Stimulated activated CD8-positive, alpha-beta memory T cell treated with anti-CD3 and anti-CD28 coated beads, Interleukin-15, amount 100 ng/mL, for 48 hours (primary cell): Measurements from ENCODE around the gene MPL.

Experiments used
- DNase-seq, 2 donors: peaks; one replicate each; pipeline ENCODE4 v3.0.0-alpha.2; 2020; ENCODE audit warnings: low read depth in 2 of 2

Gene MPL

GRCh38 chr1:43306688-43307457 is 30.7 kb upstream of the MPL start:
- no peak for DNase-seq

- no peak for DNase-seq
These were observed 30.0 kb upstream of the MPL start for GRCh38 chr1:43307458-43308158.

- DNase-seq: no peak
These were observed 28.8 kb upstream of the MPL start for GRCh38 chr1:43308635-43309404.

- no peak for DNase-seq
These were observed 28.1 kb upstream of the MPL start for GRCh38 chr1:43309405-43310025.

- DNase-seq: no peak
These were observed 26.1 kb upstream of the MPL start for GRCh38 chr1:43311521-43311920.

- no peak for DNase-seq
These were observed 25.4 kb upstream of the MPL start for GRCh38 chr1:43312212-43312623.

- no peak for DNase-seq
These were observed 24.7 kb upstream of the MPL start for GRCh38 chr1:43312663-43313515.

- DNase-seq: no peak
These were observed 23.8 kb upstream of the MPL start for GRCh38 chr1:43313771-43314170.

GRCh38 chr1:43314233-43314632 is 23.4 kb upstream of the MPL start:
- no peak for DNase-seq

GRCh38 chr1:43315481-43315880 is 22.1 kb upstream of the MPL start:
- no peak for DNase-seq

- DNase-seq: no peak
These were observed 21.5 kb upstream of the MPL start for GRCh38 chr1:43315963-43316737.

GRCh38 chr1:43316738-43317520 is 20.7 kb upstream of the MPL start:
- no peak for DNase-seq

GRCh38 chr1:43317817-43318471 is 19.7 kb upstream of the MPL start:
- DNase-seq: no peak

GRCh38 chr1:43318831-43319230 is 18.8 kb upstream of the MPL start:
- DNase-seq: no peak

- no peak for DNase-seq
These were observed 18.3 kb upstream of the MPL start for GRCh38 chr1:43319288-43319687.

GRCh38 chr1:43319766-43320165 is 17.9 kb upstream of the MPL start:
- DNase-seq: no peak

- no peak for DNase-seq
These were observed 16.2 kb upstream of the MPL start for GRCh38 chr1:43321331-43321891.

- no peak for DNase-seq
These were observed 15.1 kb upstream of the MPL start for GRCh38 chr1:43322506-43322905.

GRCh38 chr1:43324810-43325209 is 12.8 kb upstream of the MPL start:
- no peak for DNase-seq
